Muscle of back (tissue), 11 donors: ENCODE results near the gene LRRN2. TPM values are rescaled to one million over a fixed set of nuclear protein-coding genes. Genes with fewer than 3 reads are reported as not detected.
A peak's percentile ranks its signal among the peaks of the same experiment; 100 is the strongest.

Experiments
- DNase-seq, 3 donors: peaks; one replicate each; pipeline versions ENCODE4 v3.0.0 to v3.0.0-alpha.2; 2013
- polyA plus RNA-seq, 10 donors: library from polyadenylated mRNA; unstranded; fragments of 120-200 nt; gene quantifications; one replicate each; pipeline ENCODE4 v1.2.1, GENCODE V29; 2013; ENCODE audit not compliant: insufficient read length in 10 of 10

Gene LRRN2
- polyA plus RNA-seq, 10 donors, result 4.3 to 10.4 (median 8.1) TPM

GRCh38 chr1:204669579-204669978 lies 16.0 kb downstream of the LRRN2 start:
- DNase-seq, result no peak

- DNase-seq, result no peak
Measured at GRCh38 chr1:204664384-204664651, 21.2 kb downstream of the LRRN2 start.

- no peak for DNase-seq
Measured at GRCh38 chr1:204663644-204664383, 21.7 kb downstream of the LRRN2 start.

GRCh38 chr1:204662530-204662929 lies 23.0 kb downstream of the LRRN2 start:
- no peak for DNase-seq

- no peak for DNase-seq
Measured at GRCh38 chr1:204660509-204660908, 25.0 kb downstream of the LRRN2 start.

GRCh38 chr1:204659056-204659455 lies 26.5 kb downstream of the LRRN2 start:
- DNase-seq, result no peak

- no peak for DNase-seq
Measured at GRCh38 chr1:204658295-204658694, 27.2 kb downstream of the LRRN2 start.

- DNase-seq, result no peak
Measured at GRCh38 chr1:204653590-204654340, 31.8 kb downstream of the LRRN2 start.

- DNase-seq, result no peak
Measured at GRCh38 chr1:204652497-204652896, 33.0 kb downstream of the LRRN2 start.

- no peak for DNase-seq
Measured at GRCh38 chr1:204651843-204652421, 33.6 kb downstream of the LRRN2 start.

- DNase-seq, result no peak
Measured at GRCh38 chr1:204650911-204651570, 34.5 kb downstream of the LRRN2 start.

GRCh38 chr1:204649721-204650521 lies 35.6 kb downstream of the LRRN2 start:
- no peak for DNase-seq

GRCh38 chr1:204648576-204648975 lies 37.0 kb downstream of the LRRN2 start:
- no peak for DNase-seq

GRCh38 chr1:204647805-204648153 lies 37.8 kb downstream of the LRRN2 start:
- no peak for DNase-seq

- peak in 2 of 3 donors; percentile 32 to 34 for DNase-seq
Measured at GRCh38 chr1:204647114-204647804, 38.3 kb downstream of the LRRN2 start.

- DNase-seq, result no peak
Measured at GRCh38 chr1:204645666-204646065, 39.9 kb downstream of the LRRN2 start.

- no peak for DNase-seq
Measured at GRCh38 chr1:204645251-204645650, 40.3 kb downstream of the LRRN2 start.

GRCh38 chr1:204643503-204643902 lies 42.0 kb downstream of the LRRN2 start:
- DNase-seq, result no peak

- no peak for DNase-seq
Measured at GRCh38 chr1:204641936-204642335, 43.6 kb downstream of the LRRN2 start.

GRCh38 chr1:204641455-204641854 lies 44.1 kb downstream of the LRRN2 start:
- DNase-seq, result no peak

- DNase-seq, result no peak
Measured at GRCh38 chr1:204640578-204640977, 45.0 kb downstream of the LRRN2 start.
